B cell (primary cell): ENCODE results near the gene XCL1. TPM values are rescaled to one million over a fixed set of nuclear protein-coding genes. Genes with fewer than 3 reads are reported as not detected.

Source experiments
- ATAC-seq: fragments of 200-7000 bp; cut with Tn5 transposase; one replicate; pipeline ENCODE4 v1.10.0; 2021; ENCODE audit warnings: low read depth, mild to moderate bottlenecking, moderate number of reproducible peaks, moderate library complexity
- CTCF ChIA-PET: fragments of 350-600 bp; sonication (Branson Sonifier 250); formaldehyde crosslinking; loops from one replicate; lab custom pipeline; 2021; ENCODE audit warnings: antibody characterized with exemption, inconsistent platforms; lab: Charles Lee
- POLR2A ChIA-PET: fragments of 350-600 bp; sonication (Branson Sonifier 250); formaldehyde crosslinking; loops from one replicate; lab custom pipeline; 2021; ENCODE audit warnings: antibody characterized with exemption; lab: Charles Lee
- DNase-seq: peaks from one replicate; pipeline ENCODE4 v3.0.0; 2013
- H2AFZ ChIP-seq: 2 replicates; pipeline ENCODE4 v1.6.1; 2012; ENCODE audit warnings: mild to moderate bottlenecking, low read depth, low read length; ENCODE audit not compliant: insufficient read depth, poor library complexity, severe bottlenecking
- H3K27ac ChIP-seq, 2 donors: 1 replicate in 1 of 2; 2 replicates in 1 of 2; pipeline ENCODE4 v1.5.1; 2012 to 2013; ENCODE audit warnings: low read length in 2 of 2, mild to moderate bottlenecking in 2 of 2, moderate library complexity in 1 of 2
- H3K27me3 ChIP-seq, 4 experiments: fragments of 200-600 bp in 1 of 4; sonication (generic) in 1 of 4; replicated peaks in 1 of 4; 1 replicate in 2 of 4; 2 replicates in 2 of 4; pipeline versions ENCODE4 v1.6.1 to v1.7.0; 2013 to 2016; ENCODE audit warnings: low read length in 3 of 4, mild to moderate bottlenecking in 2 of 4, mixed read lengths in 1 of 4, moderate library complexity in 1 of 4; ENCODE audit not compliant: insufficient read depth in 4 of 4, control insufficient read depth in 3 of 4; ENCODE audit errors: control extremely low read depth in 1 of 4
- H3K36me3 ChIP-seq, 2 experiments: replicated peaks in 1 of 2; 1 replicate in 1 of 2; 2 replicates in 1 of 2; pipeline versions ENCODE4 v1.6.1 to v1.7.1; 2013; ENCODE audit warnings: low read length in 1 of 2; ENCODE audit not compliant: insufficient read depth in 2 of 2, control insufficient read depth in 1 of 2; ENCODE audit errors: control extremely low read depth in 1 of 2, extremely low read depth in 1 of 2
- H3K4me1 ChIP-seq, 2 donors: fragments of 200-600 bp in 1 of 2; sonication (generic) in 1 of 2; 1 replicate in 1 of 2; 2 replicates in 1 of 2; pipeline versions ENCODE4 v1.5.1 to v1.6.1; 2013 to 2017; ENCODE audit warnings: low read length in 2 of 2; ENCODE audit not compliant: control insufficient read depth in 2 of 2, insufficient read depth in 2 of 2
- H3K4me2 ChIP-seq: replicated peaks from 2 replicates; pipeline ENCODE3; 2012; ENCODE audit warnings: mild to moderate bottlenecking, low read depth, low read length; ENCODE audit not compliant: poor library complexity, severe bottlenecking
- H3K4me3 ChIP-seq, 5 experiments: fragments of 200-600 bp in 1 of 5; sonication (generic) in 1 of 5; 1 replicate in 3 of 5; 2 replicates in 2 of 5; pipeline versions ENCODE4 v1.5.1 to v1.7.0; 2011 to 2016; ENCODE audit warnings: low read length in 4 of 5, mild to moderate bottlenecking in 4 of 5, low read depth in 2 of 5, control low read depth in 1 of 5, moderate library complexity in 1 of 5; ENCODE audit not compliant: insufficient read depth in 1 of 5; ENCODE audit errors: control extremely low read depth in 1 of 5, extremely low read depth in 1 of 5
- H3K79me2 ChIP-seq: fragments of 200-600 bp; sonication (generic); one replicate; pipeline ENCODE4 v1.6.0; 2016; ENCODE audit warnings: low read length; ENCODE audit not compliant: control insufficient read depth, insufficient read depth
- H3K9ac ChIP-seq: fragments of 200-600 bp; sonication (generic); 2 replicates; pipeline ENCODE4 v1.6.1; 2017; ENCODE audit warnings: mild to moderate bottlenecking, low read length, moderate library complexity
- H3K9me3 ChIP-seq, 3 donors: one replicate each; pipeline versions ENCODE4 v1.6.1 to v1.7.1; 2013; ENCODE audit warnings: low read length in 2 of 3; ENCODE audit not compliant: control insufficient read depth in 2 of 3, insufficient read depth in 1 of 3; ENCODE audit errors: control extremely low read depth in 1 of 3
- H4K20me1 ChIP-seq: 2 replicates; pipeline ENCODE4 v1.6.0; 2012; ENCODE audit warnings: mild to moderate bottlenecking, low read length; ENCODE audit not compliant: insufficient read depth, control insufficient read depth, poor library complexity, severe bottlenecking
- H3K27ac Mint-ChIP-seq: one replicate; pipeline ENCODE4 v1.8.0; 2021; ENCODE audit warnings: mixed read lengths
- H3K27me3 Mint-ChIP-seq: one replicate; pipeline ENCODE4 v1.8.0; 2021; ENCODE audit warnings: mixed read lengths
- H3K4me1 Mint-ChIP-seq: one replicate; pipeline ENCODE4 v1.8.0; 2021; ENCODE audit warnings: mixed read lengths
- H3K4me3 Mint-ChIP-seq: one replicate; pipeline ENCODE4 v1.8.0; 2021; ENCODE audit warnings: mixed read lengths
- H3K9me3 Mint-ChIP-seq: one replicate; pipeline ENCODE4 v1.8.0; 2022; ENCODE audit warnings: mixed read lengths; ENCODE audit not compliant: insufficient read depth
- EZH2 ChIP-seq: IDR thresholded peaks from 2 replicates; pipeline ENCODE4 v1.6.1; 2012; ENCODE audit warnings: borderline replicate concordance, low read depth, mild to moderate bottlenecking, moderate library complexity, low read length; ENCODE audit not compliant: insufficient read depth, poor library complexity, severe bottlenecking
- intact Hi-C: fragments of 100-400 bp; cut with micrococcal nuclease; formaldehyde crosslinking; loops from one replicate; pipeline ENCODE4 v1.10.0; 2022
- polyA plus RNA-seq: library from polyadenylated mRNA; depleted of rRNA; stranded (reverse); fragments of >200 nt; gene quantifications from 2 replicates; pipeline ENCODE4 v1.2.3, GENCODE V29; 2012
- total RNA-seq, 2 donors: library from RNA; stranded (reverse); fragments of 120-200 nt in 1 of 2; gene quantifications; 1 replicate in 1 of 2; 2 replicates in 1 of 2; pipeline versions ENCODE4 v1.2.3 to v1.2.4, GENCODE V29; 2013 to 2022
- TF ChIP-seq, protein P1 (sequence below): fragments of 200-600 bp; IDR thresholded peaks from one replicate; pipeline ENCODE4 v1.8.0; 2022; ENCODE audit warnings: antibody characterized with exemption, mild to moderate bottlenecking

The XCL1 gene
- total and polyA plus RNA-seq, 2 donors (not counting 1 experiment from before 2014, with no cell fraction given), result 0.12 TPM; not detected in 1

DNA sequence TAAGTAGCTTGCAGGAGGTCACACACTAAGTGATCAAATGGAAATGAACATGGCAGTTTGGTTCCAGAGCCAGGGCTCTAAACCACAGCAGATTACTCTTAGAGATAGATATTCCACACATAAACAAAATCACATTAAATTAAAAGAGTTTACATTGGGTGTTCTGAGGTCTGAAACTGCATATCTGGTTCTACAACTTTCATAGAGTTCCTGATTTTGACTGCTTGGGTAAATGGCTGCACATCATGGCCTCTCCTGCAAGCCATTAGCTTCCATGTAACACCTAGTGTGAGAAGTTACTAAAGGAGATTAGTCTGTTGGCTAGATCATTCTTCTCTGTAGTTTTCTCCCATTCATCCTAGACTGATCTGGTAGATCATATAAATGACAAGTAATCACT is 19.8 kb upstream of the XCL1 start:
- CTCF ChIA-PET, result no interaction called here
- Mint-ChIP-seq H3K4me1 (no peaks in the 10 kb centered on the region), H3K27me3 (peaks cover 18% of the 10 kb centered on the region), H3K4me3 (no peak overlapping the region), H3K9me3 (no peaks in the 10 kb centered on the region), H3K27ac (no peak overlapping the region)
- DNase-seq, result no peak
- Histone ChIP-seq H3K27me3 (no peaks in the 10 kb centered on the region), H3K4me1 (no peaks in the 10 kb centered on the region), H3K4me3 (no peak overlapping the region), H3K79me2 (no peaks in the 10 kb centered on the region), H3K4me2 (no peak overlapping the region), H2AFZ (no peak overlapping the region), H3K9me3 (no peaks in the 10 kb centered on the region), H3K27ac (no peak overlapping the region), H3K9ac (no peak overlapping the region), H3K36me3 (no peaks in the 10 kb centered on the region), H4K20me1 (no peaks in the 10 kb centered on the region)
- POLR2A ChIA-PET, result no interaction called here
- TF ChIP-seq EZH2, result no peak
- TF ChIP-seq, protein P1, sequence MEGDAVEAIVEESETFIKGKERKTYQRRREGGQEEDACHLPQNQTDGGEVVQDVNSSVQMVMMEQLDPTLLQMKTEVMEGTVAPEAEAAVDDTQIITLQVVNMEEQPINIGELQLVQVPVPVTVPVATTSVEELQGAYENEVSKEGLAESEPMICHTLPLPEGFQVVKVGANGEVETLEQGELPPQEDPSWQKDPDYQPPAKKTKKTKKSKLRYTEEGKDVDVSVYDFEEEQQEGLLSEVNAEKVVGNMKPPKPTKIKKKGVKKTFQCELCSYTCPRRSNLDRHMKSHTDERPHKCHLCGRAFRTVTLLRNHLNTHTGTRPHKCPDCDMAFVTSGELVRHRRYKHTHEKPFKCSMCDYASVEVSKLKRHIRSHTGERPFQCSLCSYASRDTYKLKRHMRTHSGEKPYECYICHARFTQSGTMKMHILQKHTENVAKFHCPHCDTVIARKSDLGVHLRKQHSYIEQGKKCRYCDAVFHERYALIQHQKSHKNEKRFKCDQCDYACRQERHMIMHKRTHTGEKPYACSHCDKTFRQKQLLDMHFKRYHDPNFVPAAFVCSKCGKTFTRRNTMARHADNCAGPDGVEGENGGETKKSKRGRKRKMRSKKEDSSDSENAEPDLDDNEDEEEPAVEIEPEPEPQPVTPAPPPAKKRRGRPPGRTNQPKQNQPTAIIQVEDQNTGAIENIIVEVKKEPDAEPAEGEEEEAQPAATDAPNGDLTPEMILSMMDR, result no peak
- intact Hi-C loops, result no loop called here
- no peak for ATAC-seq

DNA sequence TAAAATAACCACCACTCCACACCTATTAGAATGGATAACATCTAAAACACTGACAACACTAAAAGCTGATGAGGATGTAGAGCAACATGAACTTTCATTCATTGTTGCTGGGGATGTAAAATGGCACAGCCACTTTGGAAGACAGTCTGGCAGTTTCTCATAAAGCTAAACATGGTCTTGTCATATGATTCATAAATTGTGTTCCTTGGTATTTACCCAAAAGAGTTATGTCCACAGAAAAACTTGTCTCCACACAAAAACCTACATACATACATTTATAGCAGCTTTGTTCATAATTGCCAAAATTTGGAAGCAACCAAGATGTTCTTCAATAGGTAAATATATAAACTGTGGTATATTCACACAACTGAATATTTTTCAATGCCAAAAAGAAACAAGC is 16.0 kb upstream of the XCL1 start:
- no peaks in the 10 kb centered on the region for H3K79me2 ChIP-seq
- no peak for TF ChIP-seq EZH2
- TF ChIP-seq, protein P1, result no peak
- H3K9me3 Mint-ChIP-seq, result peaks cover 4% of the 10 kb centered on the region
- no peaks in the 10 kb centered on the region for H3K36me3 ChIP-seq
- no peak overlapping the region for H3K4me3 ChIP-seq
- intact Hi-C loops, result no loop called here
- H3K4me3 Mint-ChIP-seq, result no peak overlapping the region
- no peak overlapping the region for H3K4me2 ChIP-seq
- no peaks in the 10 kb centered on the region for H3K9me3 ChIP-seq
- no peaks in the 10 kb centered on the region for H3K27me3 ChIP-seq
- no peak overlapping the region for H3K27ac ChIP-seq
- H2AFZ ChIP-seq, result no peak overlapping the region
- POLR2A ChIA-PET, result no interaction called here
- no peak overlapping the region for H3K27ac Mint-ChIP-seq
- H4K20me1 ChIP-seq, result no peaks in the 10 kb centered on the region
- no peak for DNase-seq
- no peaks in the 10 kb centered on the region for H3K4me1 Mint-ChIP-seq
- CTCF ChIA-PET, result no interaction called here
- H3K4me1 ChIP-seq, result no peaks in the 10 kb centered on the region
- no peak overlapping the region for H3K9ac ChIP-seq
- peaks cover 17% of the 10 kb centered on the region for H3K27me3 Mint-ChIP-seq
- ATAC-seq, result no peak
